GM12874 (cell line): ENCODE results near the gene PANK3.

Experiments
- CTCF ChIP-seq: IDR thresholded peaks from 2 replicates; pipeline ENCODE4 v1.5.1; 2011; ENCODE audit warnings: low read depth, mild to moderate bottlenecking, control low read depth, low read length, moderate library complexity; ENCODE audit not compliant: insufficient read depth

The PANK3 gene

GRCh38 chr5:168603746-168604145, 24.6 kb upstream of the PANK3 start:
- no peak for TF ChIP-seq CTCF

- no peak for TF ChIP-seq CTCF
These were observed 23.3 kb upstream of the PANK3 start for GRCh38 chr5:168602517-168602916.

GRCh38 chr5:168601972-168602371, 22.8 kb upstream of the PANK3 start:
- TF ChIP-seq CTCF = no peak

- no peak for TF ChIP-seq CTCF
These were observed 21.2 kb upstream of the PANK3 start for GRCh38 chr5:168600409-168600808.

GRCh38 chr5:168599826-168600225, 20.7 kb upstream of the PANK3 start:
- no peak for TF ChIP-seq CTCF

GRCh38 chr5:168598639-168599038, 19.5 kb upstream of the PANK3 start:
- no peak for TF ChIP-seq CTCF

GRCh38 chr5:168596927-168597326, 17.8 kb upstream of the PANK3 start:
- TF ChIP-seq CTCF = no peak

- no peak for TF ChIP-seq CTCF
These were observed 12.8 kb upstream of the PANK3 start for GRCh38 chr5:168592014-168592368.
